GM12865 (cell line): Measurements from ENCODE around the gene FSTL3.

Experiments
- DNase-seq: peaks from one replicate; pipeline ENCODE4 v3.0.0; 2010; ENCODE audit warnings: low read depth
- H3K4me3 ChIP-seq: 2 replicates; pipeline ENCODE4 v1.5.1; 2011; ENCODE audit warnings: mild to moderate bottlenecking, low read depth, low read length, control low read depth
- TF ChIP-seq, protein P1 (sequence below): IDR thresholded peaks from 2 replicates; pipeline ENCODE4 v1.5.1; 2011; ENCODE audit warnings: low read length, control low read depth, low read depth, inconsistent platforms; ENCODE audit not compliant: insufficient read depth; ENCODE audit errors: missing control alignments

Gene FSTL3

DNA sequence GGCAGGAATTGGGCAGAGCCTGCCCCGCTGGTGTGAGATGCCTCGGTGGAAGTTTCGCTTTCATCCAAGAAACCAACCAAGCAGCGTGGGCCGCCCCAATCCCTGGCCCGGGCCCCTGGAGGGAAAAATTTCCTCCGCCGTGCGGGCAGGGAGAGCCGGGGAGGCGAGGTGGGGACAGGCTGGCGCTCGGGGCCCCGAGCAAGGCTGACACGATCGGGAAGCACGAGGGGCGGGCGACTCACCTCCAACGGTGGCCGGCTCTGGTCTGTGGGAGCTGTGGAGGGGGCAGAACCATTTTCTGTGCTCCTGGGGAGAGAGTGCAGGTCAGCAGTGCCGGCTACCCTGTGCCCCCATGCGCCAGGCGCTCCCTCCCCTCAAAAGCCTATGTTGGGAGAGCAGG, 24.2 kb upstream of the FSTL3 start:
- no peak overlapping the region for H3K4me3 ChIP-seq
- TF ChIP-seq, protein P1, sequence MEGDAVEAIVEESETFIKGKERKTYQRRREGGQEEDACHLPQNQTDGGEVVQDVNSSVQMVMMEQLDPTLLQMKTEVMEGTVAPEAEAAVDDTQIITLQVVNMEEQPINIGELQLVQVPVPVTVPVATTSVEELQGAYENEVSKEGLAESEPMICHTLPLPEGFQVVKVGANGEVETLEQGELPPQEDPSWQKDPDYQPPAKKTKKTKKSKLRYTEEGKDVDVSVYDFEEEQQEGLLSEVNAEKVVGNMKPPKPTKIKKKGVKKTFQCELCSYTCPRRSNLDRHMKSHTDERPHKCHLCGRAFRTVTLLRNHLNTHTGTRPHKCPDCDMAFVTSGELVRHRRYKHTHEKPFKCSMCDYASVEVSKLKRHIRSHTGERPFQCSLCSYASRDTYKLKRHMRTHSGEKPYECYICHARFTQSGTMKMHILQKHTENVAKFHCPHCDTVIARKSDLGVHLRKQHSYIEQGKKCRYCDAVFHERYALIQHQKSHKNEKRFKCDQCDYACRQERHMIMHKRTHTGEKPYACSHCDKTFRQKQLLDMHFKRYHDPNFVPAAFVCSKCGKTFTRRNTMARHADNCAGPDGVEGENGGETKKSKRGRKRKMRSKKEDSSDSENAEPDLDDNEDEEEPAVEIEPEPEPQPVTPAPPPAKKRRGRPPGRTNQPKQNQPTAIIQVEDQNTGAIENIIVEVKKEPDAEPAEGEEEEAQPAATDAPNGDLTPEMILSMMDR = no peak
- no peak for DNase-seq

DNA sequence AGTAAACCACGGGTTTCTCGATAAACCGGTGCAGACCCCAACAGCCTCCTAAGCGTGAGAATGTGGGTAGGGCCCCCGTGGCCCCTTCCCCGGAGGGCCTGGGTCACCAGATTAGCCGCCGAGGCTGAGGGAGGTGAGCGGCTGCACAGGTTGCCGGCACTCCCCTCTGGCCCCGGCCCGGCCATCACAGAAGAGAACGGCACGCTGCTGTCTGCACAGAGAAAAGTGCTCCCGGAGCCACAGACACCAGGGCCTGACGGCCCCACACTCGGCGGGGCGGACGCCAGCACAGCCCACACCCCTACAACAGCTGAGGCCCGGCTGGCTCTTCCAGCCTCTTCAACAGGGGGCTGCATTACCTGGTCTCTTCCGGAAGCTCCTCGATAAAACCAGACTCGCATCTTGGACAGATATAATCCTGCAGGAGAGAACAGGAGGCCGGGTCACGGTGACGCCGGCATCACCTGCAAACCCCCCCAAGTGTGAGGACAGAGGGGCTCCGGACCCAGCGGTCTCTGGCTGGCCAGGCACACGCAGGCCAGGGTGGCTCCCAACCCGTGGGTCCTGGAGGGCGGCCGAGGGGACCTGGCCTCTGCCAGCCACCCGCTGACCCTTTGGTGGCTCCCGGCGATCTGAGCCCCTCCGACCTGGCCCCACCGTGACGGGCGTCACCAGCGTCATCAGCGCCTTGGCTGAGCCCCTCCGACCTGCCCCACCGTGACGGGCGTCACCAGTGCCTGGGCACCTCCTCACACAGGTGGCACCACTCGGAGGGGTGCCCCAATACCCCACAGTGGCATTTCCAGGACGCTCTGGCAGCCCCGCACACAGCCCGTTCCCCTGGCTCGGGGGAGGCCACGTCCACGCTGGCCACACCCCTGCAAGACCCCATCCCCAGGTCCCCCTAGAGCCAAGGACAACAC, 23.5 kb upstream of the FSTL3 start:
- no peak for DNase-seq
- TF ChIP-seq, protein P1 = no peak
- H3K4me3 ChIP-seq = no peak overlapping the region

DNA sequence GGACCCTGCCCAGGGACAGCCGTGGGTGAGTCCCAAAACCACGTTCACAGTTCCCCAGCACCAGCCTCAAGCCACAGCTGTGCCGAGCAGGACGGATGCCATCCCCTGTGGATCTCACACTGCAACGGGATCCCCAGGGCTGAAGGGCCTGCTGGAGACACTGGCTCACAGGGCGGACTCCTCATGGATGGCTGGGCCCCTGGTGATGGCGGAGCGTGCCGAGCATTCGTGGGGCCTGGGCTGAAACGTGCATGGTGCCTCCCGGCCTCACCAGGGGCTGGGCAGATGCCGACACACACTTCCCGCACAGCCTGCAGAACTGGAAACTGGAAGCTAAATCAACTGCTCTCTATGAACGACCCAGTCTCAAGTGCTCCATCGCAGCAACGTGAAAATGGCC, 22.8 kb upstream of the FSTL3 start:
- TF ChIP-seq, protein P1 = no peak
- no peak for DNase-seq
- H3K4me3 ChIP-seq = no peak overlapping the region

DNA sequence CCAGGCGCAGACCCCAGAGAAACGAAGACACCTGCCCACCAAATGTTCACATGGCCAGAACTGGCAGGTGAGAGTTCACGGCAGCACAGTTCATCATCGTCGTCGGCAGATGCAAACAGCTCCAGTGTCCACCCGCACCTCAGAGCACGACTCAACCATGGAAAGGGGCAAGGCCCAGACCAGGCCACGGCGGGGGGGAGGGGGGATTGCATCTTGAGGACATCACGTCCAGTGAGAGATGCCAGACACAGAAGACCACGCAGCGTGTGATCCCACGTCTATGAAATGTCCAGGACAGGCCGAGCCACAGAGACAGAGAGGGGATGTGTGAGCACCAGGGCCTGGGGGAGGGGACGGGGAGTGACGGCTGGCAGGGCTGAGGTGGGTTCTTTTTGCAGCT, 20.5 kb upstream of the FSTL3 start:
- no peak for DNase-seq
- TF ChIP-seq, protein P1 = no peak
- no peak overlapping the region for H3K4me3 ChIP-seq

DNA sequence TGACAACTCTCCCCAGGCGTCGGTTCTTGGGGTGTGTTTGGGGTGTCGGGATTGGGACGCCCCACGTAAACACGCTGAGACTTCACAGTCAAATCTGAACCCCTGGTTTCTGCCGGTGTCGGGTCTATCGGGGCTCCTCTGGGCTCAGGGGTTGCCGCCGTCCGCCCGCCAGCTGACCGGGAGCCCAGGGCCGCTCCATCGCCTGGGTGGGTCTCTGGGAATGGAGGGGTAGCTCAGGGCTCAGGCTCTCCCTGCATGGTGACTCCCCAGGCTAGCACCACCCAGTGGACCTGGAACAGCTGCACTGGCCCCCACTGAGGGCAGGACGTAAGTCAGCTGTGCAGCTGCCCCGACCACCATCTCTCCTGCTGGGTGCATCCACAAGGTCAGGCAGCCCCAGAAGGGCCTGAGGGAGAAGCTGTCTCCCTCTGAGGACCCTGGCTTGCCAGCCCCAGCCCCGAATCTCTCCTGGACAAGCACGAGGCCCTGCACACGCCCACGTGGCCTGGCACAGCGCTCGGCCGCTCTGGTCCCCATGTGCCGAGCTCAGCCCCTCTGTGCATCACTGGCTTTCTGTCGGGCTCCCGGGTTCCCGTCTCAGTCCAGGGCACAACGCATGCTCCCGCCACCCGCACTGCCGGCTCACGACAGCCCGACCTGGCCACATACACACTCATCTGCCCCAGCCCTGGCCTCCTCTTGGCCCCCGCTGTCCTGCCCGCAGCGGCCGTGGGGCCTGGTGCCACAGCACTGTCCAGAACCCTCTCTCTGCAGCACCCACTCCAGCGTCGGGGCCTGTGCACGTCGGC, 19.2 kb upstream of the FSTL3 start:
- DNase-seq = no peak
- TF ChIP-seq, protein P1 = no peak
- H3K4me3 ChIP-seq = no peak overlapping the region

DNA sequence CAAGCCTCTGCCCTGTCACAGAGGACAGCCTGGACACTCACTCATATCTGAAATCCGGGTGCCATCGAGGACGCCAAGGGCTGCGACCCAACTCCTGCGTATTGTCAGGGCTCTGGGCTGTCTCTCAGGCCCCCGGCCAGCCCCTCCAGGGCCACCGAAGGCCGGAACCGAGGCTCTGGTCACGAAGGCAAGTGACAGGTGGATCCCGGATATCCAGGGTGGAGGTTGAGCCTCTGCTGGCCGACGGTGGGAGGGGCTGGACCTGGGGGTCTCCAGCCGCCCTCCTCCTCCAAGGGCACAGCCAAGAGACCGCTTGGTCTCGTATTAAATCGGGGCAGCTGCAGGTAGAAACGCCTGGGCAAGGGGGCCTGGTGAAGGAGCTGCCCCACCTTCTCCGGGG, 18.6 kb upstream of the FSTL3 start:
- TF ChIP-seq, protein P1 = no peak
- no peak for DNase-seq
- no peak overlapping the region for H3K4me3 ChIP-seq
